ENCODE data around the gene VAT1.
A peak's percentile ranks its signal among the peaks of the same experiment; 100 is the strongest.
"Not testable (repeated sequence)": the region's sequence is repeated elsewhere in the genome, so short reads cannot be mapped to it uniquely, and the experiment has no call there.

VAT1 gene

DNA sequence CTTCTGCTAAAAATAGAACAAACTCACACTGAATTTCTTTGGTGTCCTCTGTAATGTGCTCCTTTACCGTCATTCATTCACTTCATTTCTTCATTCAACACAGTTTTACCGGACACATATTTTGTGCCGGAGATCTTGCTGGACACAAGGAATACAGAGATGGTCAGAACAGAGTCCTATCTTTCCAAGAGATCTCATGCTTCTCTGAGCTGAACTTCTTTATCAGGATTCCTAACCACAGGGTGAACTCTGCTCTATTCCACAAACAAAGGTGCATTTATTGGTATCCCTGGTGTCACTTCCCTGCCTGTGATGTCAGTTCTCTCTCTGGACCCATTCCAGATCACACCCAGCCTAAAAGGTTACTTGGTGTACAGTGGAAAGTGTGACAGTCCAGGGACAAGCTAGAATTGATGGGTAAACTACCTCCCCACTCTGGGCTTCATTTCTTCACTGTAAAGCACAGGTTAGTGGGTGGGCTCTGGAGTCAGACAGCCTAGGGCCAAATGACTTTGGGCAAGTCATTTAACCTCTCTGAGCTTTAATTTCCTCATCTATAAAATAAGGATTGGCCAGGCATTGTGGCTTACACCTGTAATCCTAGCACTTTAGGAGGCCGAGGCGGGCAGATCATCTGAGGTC is 11.4 kb downstream of the VAT1 start:
- no peak for DNase-seq (ENCODE audit: low read depth, low spot score)

- DNase-seq (ENCODE audit: low read depth, low spot score), result peak; percentile 58
These were observed 15.3 kb downstream of the VAT1 start, which contains the start of gene IFI35 for GRCh38 chr17:43006639-43007551. Gene IFI35, plus strand, starts transcription at chr17:43006784. Its CDS starts 164 bp downstream, at chr17:43006948.

DNA sequence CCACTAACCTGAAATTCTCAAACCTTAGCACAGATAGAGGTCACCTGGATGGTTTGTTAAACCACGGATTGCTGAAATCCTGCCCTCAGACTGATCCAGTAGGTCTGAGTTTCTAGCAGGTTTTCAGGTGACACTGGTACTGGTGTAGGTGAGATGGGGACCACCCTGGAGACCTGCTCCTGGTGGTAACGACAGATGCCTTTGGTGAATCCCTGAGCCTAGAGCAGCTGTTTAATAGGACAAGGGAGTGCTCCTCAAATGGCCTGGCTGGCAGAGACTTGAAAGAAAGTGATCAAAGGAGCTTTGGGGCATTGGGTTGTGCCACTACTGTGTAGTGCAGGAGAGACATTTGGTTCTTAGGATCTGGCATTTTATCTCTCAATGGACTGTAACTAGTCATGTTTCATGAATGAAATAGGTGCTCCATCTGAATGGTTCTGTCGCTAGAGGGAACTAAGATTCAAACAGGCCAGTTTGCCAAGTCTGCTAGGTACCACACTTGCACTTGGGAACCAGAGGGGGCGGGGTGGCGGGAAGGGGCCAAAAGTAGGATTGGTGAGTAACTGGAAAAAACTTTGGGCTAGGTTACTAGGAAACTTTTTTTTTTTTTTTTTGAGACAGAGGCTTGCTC is 18.5 kb downstream of the VAT1 start:
- no peak for DNase-seq (ENCODE audit: low read depth, low spot score)

DNA sequence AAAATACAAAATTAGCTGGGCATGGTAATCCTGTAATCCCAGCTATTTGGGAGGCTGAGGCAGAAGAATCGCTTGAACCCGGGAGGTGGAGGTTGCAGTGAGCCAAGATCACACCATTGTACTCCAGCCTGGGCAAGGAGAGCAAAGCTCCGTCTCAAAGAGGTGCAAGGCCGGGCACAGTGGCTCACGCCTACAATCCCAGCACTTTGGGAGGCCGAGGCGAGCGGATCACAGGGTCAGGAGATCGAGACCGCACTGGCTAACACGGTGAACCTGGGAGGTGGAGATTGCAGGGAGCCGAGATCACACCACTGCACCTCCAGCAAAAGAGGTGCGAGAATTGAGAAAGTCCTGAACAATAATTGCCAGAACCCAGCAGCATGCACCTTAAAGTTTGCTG is 21.3 kb downstream of the VAT1 start:
- DNase-seq (ENCODE audit: low read depth, low spot score), result not testable (repeated sequence)

DNA sequence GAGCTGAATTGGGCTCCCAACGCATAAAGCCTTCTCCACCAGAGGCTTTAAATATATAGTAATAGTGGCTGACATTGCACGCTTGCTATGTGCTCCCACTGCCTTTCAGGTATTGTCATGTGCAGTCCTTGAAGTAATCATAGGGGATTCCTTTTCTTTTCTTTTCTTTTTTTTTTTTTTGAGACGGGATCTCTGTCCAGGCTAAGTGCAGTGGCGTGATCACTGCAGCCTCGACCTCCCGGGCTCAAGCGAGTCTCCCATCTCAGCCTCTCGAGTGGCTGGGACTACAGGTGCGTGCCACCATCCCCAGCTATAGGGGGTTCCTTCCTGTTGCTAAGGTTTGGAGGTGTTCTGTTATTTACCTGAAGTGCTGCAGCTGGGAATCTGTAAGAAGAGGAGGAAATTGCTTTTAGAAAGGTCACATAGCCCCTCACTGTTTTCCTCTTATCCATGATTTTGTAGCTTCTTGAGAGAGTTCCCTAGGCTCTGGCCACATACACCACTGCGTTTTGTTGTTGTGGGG is 23.1 kb downstream of the VAT1 start:
- no peak for DNase-seq (ENCODE audit: low read depth, low spot score)

DNA sequence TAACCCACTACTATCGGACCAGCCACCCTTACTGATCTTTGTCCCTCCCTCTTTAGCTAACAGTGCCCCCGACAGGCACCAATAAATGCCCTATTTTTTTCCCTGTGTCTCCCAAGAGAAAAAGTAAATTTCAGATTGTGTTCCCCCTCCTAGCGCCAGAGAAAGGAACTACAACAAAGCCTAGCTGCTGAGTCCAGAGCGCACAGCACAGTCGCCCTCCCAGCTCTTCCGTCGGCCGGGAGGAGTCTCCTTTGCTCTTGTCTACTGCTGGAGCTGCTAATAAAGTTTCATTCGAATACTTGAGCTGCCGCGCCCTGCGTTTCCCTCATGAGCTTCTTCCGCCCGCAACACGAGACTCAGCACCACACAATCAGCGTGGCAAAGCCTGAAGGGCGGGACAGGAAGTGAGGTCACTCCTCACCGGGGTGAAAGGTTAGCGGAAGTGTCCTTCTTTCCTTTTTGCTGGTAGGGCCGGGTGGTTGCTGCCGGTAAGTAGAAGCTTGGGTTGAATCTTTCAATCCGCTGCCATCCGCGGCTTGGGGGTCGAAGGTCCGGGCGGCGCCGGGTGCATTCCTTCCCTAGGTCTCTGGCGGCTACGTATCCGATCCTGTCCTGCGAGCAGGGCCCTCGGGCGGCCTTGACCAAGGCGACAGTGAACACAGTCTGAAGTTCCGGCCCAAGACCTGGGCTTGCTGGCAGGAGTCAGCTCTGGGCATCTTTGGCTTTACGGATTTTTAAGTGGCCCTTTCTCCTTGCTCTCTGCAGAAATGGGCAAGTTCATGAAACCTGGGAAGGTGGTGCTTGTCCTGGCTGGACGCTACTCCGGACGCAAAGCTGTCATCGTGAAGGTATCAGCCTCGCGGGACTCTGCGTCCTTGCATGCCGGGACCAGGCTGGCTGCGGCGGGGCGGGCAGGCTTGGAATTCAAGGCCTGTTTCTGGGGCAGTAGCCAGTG is 23.9 kb downstream of the VAT1 start, which contains the start of gene RPL27:
Gene RPL27 (plus strand): TSS at position 436 of the 955 bp plus-strand sequence. CDS start 332 bp downstream, at position 768.
- DNase-seq (ENCODE audit: low read depth, low spot score), result peak; percentile 99

- DNase-seq (ENCODE audit: low read depth, low spot score), result no peak
These were observed 24.7 kb downstream of the VAT1 start for GRCh38 chr17:42997390-42997983.

- not testable (repeated sequence) for DNase-seq (ENCODE audit: low read depth, low spot score)
These were observed 28.3 kb downstream of the VAT1 start for GRCh38 chr17:42993913-42994312.

DNA sequence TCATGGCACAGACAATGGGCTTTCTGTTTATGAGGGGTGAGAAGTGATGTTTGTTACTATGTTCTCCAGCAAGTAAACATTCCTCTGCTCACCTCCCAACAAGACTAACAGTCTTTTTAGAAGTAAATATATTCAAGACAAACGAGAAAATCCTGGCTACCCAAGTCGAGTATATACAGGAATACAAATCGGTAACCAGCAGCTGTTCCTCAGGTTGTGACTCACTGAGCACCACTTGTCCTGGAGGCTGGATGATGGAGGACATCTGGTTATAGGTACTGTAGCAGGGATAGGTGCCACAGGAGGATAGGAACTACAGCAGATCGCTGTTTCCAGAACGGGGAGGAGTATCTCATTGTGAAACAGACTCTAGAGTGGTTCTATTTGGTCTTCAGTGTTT is 29.3 kb downstream of the VAT1 start:
- no peak for DNase-seq (ENCODE audit: low read depth, low spot score)

GRCh38 chr17:42991471-42991870 is 30.7 kb downstream of the VAT1 start:
- no peak for DNase-seq (ENCODE audit: low read depth, low spot score)

DNA sequence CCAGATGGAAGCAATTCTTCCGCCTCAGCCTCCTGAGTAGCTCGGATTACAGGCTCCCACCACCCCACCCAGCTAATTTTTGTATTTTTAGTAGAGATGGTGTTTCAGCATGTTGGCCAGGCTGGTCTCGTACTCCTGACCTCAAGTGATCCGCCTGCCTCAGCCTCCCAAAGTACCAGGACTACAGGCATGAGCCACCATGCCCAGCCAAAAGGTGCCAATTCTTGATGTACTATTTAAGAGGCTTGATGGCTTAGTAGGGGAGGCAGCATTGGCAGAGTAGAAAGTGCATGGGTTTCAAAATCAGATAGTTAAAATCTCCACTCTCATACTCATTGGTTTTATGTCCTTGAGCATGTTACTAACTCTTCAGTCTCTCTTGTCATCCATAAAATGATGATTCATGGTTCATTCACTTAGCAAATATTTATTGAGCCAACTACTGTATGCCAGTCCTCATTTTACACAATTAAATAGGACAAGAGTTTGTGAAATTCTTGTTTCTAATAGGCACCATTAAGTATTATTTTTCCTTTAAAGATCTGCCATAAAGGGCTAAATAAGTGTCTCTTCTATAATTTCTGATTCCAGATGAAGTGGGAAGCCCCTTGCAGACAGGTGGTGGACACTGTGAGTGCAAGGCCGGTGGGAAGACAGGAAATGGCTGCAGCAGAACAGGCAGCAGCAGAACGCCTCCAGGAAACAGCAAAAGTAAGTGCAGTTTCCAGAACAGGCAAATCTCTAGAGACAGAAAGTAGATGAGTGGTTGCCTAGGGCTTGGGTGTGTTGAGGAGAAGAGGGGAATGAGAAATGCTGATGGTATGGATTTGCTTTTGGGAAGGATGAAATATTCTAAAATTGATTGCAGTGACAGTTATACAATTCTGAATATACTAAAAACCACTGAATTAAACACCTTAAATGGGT is 32.2 kb downstream of the VAT1 start:
- no peak for DNase-seq (ENCODE audit: low read depth, low spot score)

- no peak for DNase-seq (ENCODE audit: low read depth, low spot score)
These were observed 33.0 kb downstream of the VAT1 start for GRCh38 chr17:42989141-42989540.

- DNase-seq (ENCODE audit: low read depth, low spot score), result no peak
These were observed 37.0 kb downstream of the VAT1 start for GRCh38 chr17:42985225-42985624.

GRCh38 chr17:42982266-42982665 is 39.9 kb downstream of the VAT1 start:
- no peak for DNase-seq (ENCODE audit: low read depth, low spot score)

DNA sequence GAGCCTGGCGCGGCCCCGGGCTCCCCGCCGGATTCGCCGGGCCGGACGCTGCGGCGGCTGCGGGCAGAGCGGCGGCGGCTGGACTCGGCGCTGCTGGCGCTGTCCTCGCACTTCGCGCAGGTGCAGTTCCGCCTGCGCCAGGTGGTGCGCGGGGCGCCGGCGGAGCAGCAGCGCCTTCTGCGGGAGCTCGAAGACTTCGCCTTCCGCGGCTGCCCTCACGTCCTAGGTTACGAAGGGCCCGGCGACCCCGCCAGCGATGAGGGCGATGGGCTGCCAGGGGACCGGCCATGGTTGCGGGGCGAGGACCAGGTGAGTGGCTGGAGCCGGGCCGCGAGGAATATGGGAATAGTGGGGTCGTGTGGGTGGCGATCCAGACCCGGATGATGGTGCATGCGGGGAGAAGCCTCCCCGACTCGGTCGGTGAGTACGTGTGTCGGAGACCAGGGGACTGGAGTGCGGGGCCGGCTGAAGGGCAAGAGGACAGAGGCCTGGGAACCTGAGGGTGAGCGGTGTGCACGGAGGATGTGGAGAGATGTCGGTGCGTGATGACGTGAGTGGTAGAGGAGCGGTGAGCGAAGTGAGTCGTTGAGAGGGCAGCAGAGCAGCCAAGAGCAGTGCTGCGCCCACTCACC is 41.3 kb downstream of the VAT1 start:
- no peak for DNase-seq (ENCODE audit: low read depth, low spot score)

DNA sequence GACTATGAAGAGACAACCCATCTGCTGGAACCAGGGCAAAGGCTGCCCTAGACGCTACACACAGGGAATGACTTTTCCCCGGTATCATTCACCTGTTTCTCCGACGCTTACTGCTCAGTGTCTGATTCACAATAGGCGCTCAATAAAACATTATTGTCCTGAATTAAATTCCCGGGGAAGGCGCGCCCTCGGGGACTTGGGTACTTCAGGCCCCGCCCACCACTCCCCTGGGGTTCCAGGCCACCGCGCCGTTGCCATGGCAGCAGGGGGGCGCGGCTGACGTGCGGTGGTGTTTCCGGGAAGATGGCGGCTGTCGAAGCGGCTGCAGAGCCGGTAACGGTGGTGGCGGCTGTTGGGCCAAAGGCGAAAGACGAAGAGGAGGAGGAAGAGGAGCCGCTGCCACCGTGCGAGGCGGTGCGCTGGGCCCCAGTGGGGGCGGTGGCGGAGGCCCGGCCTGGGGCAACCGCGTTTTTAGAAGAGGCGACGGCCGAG is 41.9 kb downstream of the VAT1 start, which contains the start of gene RUNDC1:
Gene RUNDC1 (plus strand): TSS at position 292 of the 492 bp plus-strand sequence. CDS start 12 bp downstream, at position 304.
- DNase-seq (ENCODE audit: low read depth, low spot score), result peak; percentile 21

- DNase-seq (ENCODE audit: low read depth, low spot score), result no peak
These were observed 42.5 kb downstream of the VAT1 start, which contains the start of gene PTGES3L for GRCh38 chr17:42979511-42980273. Gene PTGES3L, minus strand, starts transcription at chr17:42980080. Its CDS starts 27 bp downstream, at chr17:42980053.

DNA sequence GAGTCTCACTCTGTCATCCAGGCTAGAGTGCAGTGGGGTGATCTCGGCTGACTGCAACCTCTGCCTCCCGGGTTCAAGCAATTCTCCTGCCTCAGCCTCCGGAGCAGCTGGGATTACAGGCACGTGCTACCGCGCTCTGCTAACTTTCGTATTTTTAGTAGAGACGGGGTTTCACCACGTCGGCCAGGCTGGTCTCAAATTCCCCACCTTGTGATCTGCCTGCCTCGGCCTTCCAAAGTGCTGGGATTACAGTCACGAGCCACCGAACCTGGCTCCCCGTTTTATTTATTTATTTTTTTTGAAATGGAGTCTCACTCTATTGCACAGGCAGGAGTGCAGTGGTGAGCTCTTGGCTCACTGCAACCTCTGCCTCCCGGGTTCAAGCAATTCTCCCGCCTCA is 46.5 kb downstream of the VAT1 start:
- DNase-seq (ENCODE audit: low read depth, low spot score), result not testable (repeated sequence)
